ENCODE results near the gene HTR5A.

- TF ChIP-seq ZNF8 (CRISPR knock-in tag; IDR thresholded peaks at IDR 0.05) (no peak), CSDC2 (CRISPR knock-in tag; IDR thresholded peaks at IDR 0.05) (no peak), ISL1 (CRISPR knock-in tag; IDR thresholded peaks at IDR 0.05) (no peak), CREB5 (CRISPR knock-in tag; IDR thresholded peaks at IDR 0.05; ENCODE audit: low read depth) (no peak), RARB (CRISPR knock-in tag; IDR thresholded peaks at IDR 0.05) (no peak), ZFP3 (CRISPR knock-in tag; IDR thresholded peaks at IDR 0.05) (no peak), PATZ1 (CRISPR knock-in tag; IDR thresholded peaks at IDR 0.05; ENCODE audit: borderline replicate concordance) (no peak), GLIS3 (CRISPR knock-in tag; IDR thresholded peaks at IDR 0.05) (no peak), ESRRG (CRISPR knock-in tag; IDR thresholded peaks at IDR 0.05) (no peak), ZFP30 (CRISPR knock-in tag; IDR thresholded peaks at IDR 0.05) (no peak), ARNTL (CRISPR knock-in tag; IDR thresholded peaks at IDR 0.05; ENCODE audit: borderline replicate concordance, low read depth) (no peak)
These were observed 45.2 kb downstream of the HTR5A start for GRCh38 chr7:155115288-155115687.

All from SK-N-SH treated with all-trans-retinoic acid at 6 μM for 48 hours (cell line).